ENCODE data around the gene FNDC3A. TPM values are rescaled to one million over a fixed set of nuclear protein-coding genes. Genes with fewer than 3 reads are reported as not detected.

The FNDC3A gene
- total and polyA plus RNA-seq, 4 donors: 14.9 to 70.2 (median 47.3) TPM

Other genes starting within 250 kb of the FNDC3A start
- not detected for gene MLNR, start 244.4 kb downstream of the FNDC3A start, total RNA-seq
- under 1 TPM in 1 of 2 donors, not detected in 1; 0.56 TPM for gene MLNR, start 244.4 kb downstream of the FNDC3A start, polyA plus RNA-seq